Measurements from ENCODE around the gene PSMB7.

The PSMB7 gene

DNA sequence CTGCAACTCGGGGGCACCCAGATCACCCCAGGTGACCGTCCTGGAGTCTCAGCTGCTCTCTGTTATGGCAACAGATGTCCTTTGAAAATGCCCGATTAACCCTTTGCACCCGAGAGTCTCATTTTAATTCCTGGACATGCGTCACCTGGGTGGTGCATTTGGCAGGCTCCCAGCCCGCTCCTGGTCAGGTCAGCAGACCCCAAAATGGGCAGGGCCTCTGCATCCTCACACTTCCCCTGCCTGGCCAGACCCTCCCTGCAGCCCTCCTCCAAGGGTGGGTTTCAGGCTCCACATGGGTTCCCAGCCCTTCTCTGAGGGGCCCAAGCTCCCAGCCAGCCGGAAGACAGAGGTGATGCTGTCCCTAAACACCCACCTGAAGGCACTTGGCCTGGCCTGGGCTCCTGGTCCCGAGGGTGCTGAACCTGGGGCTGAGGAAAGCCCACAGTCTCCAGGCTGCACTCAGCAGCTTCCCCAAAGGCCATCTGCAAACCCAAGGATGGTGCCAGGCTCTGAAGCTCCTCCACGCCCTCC, 69.4 kb downstream of the PSMB7 start:
- CTCF ChIA-PET: no interaction called here
- Histone ChIP-seq H3K27ac (ENCODE audit: extremely low read depth, low read depth, low read length) (no peak overlapping the region), H3K4me1 (ENCODE audit: control insufficient read depth, insufficient read depth, low read length) (no peaks in the 10 kb centered on the region; the same call in 1 of the 2 replicates), H3K36me3 (ENCODE audit: control insufficient read depth in 2 of 2, insufficient read depth in 1 of 2, low read length in 2 of 2) (peaks cover 0 to 42% of the 10 kb centered on the region in 2 experiments; a peak in 1 of 3 replicates), H3K4me3 (ENCODE audit: low read depth, low read length) (no peak overlapping the region), H3K9me3 (ENCODE audit: control insufficient read depth, insufficient read depth, low read depth, low read length) (no peaks in the 10 kb centered on the region)
- TF ChIP-seq ZFP3 (tag by site-specific recombination; IDR thresholded peaks at IDR 0.05; ENCODE audit: low read depth) (no peak), EGR2 (tag by site-specific recombination; IDR thresholded peaks at IDR 0.05; ENCODE audit: low read depth) (no peak), ZNF391 (tag by site-specific recombination; IDR thresholded peaks at IDR 0.05; ENCODE audit: borderline replicate concordance, low read depth) (no peak), WT1 (tag by site-specific recombination; IDR thresholded peaks at IDR 0.05) (no peak), ZNF837 (tag by site-specific recombination; IDR thresholded peaks at IDR 0.05) (no peak), ZBTB7A (tag by site-specific recombination; IDR thresholded peaks at IDR 0.05; ENCODE audit: low read depth) (no peak)
- POLR2A ChIA-PET: no interaction called here

DNA sequence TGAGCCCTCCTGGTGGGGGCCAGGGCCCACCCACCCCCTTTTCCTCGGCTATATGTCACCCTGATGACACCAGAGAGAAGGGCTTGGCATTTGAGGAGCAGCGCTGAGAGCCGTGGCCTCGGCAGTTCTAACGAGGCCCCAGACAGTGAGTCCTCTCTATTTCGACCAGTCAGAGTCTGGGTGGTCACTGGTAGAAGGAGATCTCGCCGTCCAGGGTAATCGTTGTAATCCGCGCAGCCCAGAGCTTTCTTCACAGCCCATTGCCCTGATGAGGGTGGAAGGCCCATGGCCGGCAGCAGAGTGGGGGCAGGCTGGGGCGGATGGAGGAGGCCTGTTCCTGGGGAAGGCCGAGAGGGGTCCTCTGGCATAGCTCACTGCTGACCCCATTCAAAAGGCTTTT, 70.2 kb downstream of the PSMB7 start:
- POLR2A ChIA-PET: interaction anchor here (0.6 kb wide), 1 partner anchor 224 kb away, joined by 3 read pairs; no protein-coding TSS in a partner anchor
- Histone ChIP-seq H3K27ac (ENCODE audit: extremely low read depth, low read depth, low read length) (no peak overlapping the region), H3K36me3 (ENCODE audit: control insufficient read depth in 2 of 2, insufficient read depth in 1 of 2, low read length in 2 of 2) (peaks cover 0 to 34% of the 10 kb centered on the region in 2 experiments; a peak in 1 of 3 replicates), H3K4me1 (ENCODE audit: control insufficient read depth, insufficient read depth, low read length) (no peaks in the 10 kb centered on the region; the same call in 1 of the 2 replicates), H3K9me3 (ENCODE audit: control insufficient read depth, insufficient read depth, low read depth, low read length) (no peaks in the 10 kb centered on the region), H3K4me3 (ENCODE audit: low read depth, low read length) (no peak overlapping the region)
- CTCF ChIA-PET: interaction anchor here (0.6 to 1.2 kb wide), 2 partner anchors 24 to 218 kb away, joined by 3 to 4 read pairs; no protein-coding TSS in a partner anchor
- TF ChIP-seq ZNF785 (tag by site-specific recombination; IDR thresholded peaks at IDR 0.05) (no peak), ZNF670 (tag by site-specific recombination; IDR thresholded peaks at IDR 0.05; ENCODE audit: low read depth) (no peak), ZNF530 (tag by site-specific recombination; IDR thresholded peaks at IDR 0.05; ENCODE audit: low read depth) (no peak), KLF9 (tag by site-specific recombination; IDR thresholded peaks at IDR 0.05; ENCODE audit: low read depth) (no peak), HOXC10 (CRISPR knock-in tag; IDR thresholded peaks at IDR 0.05) (no peak), ZSCAN30 (tag by site-specific recombination; IDR thresholded peaks at IDR 0.05) (no peak), ZNF792 (tag by site-specific recombination; IDR thresholded peaks at IDR 0.05) (no peak)
- TF ChIP-seq, protein P1, sequence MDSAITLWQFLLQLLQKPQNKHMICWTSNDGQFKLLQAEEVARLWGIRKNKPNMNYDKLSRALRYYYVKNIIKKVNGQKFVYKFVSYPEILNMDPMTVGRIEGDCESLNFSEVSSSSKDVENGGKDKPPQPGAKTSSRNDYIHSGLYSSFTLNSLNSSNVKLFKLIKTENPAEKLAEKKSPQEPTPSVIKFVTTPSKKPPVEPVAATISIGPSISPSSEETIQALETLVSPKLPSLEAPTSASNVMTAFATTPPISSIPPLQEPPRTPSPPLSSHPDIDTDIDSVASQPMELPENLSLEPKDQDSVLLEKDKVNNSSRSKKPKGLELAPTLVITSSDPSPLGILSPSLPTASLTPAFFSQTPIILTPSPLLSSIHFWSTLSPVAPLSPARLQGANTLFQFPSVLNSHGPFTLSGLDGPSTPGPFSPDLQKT (IDR thresholded peaks at IDR 0.05; ENCODE audit: borderline replicate concordance, low read depth, low read length): no peak
- TF ChIP-seq, protein P2, sequence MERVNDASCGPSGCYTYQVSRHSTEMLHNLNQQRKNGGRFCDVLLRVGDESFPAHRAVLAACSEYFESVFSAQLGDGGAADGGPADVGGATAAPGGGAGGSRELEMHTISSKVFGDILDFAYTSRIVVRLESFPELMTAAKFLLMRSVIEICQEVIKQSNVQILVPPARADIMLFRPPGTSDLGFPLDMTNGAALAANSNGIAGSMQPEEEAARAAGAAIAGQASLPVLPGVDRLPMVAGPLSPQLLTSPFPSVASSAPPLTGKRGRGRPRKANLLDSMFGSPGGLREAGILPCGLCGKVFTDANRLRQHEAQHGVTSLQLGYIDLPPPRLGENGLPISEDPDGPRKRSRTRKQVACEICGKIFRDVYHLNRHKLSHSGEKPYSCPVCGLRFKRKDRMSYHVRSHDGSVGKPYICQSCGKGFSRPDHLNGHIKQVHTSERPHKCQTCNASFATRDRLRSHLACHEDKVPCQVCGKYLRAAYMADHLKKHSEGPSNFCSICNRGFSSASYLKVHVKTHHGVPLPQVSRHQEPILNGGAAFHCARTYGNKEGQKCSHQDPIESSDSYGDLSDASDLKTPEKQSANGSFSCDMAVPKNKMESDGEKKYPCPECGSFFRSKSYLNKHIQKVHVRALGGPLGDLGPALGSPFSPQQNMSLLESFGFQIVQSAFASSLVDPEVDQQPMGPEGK (tag by site-specific recombination; IDR thresholded peaks at IDR 0.05): no peak

DNA sequence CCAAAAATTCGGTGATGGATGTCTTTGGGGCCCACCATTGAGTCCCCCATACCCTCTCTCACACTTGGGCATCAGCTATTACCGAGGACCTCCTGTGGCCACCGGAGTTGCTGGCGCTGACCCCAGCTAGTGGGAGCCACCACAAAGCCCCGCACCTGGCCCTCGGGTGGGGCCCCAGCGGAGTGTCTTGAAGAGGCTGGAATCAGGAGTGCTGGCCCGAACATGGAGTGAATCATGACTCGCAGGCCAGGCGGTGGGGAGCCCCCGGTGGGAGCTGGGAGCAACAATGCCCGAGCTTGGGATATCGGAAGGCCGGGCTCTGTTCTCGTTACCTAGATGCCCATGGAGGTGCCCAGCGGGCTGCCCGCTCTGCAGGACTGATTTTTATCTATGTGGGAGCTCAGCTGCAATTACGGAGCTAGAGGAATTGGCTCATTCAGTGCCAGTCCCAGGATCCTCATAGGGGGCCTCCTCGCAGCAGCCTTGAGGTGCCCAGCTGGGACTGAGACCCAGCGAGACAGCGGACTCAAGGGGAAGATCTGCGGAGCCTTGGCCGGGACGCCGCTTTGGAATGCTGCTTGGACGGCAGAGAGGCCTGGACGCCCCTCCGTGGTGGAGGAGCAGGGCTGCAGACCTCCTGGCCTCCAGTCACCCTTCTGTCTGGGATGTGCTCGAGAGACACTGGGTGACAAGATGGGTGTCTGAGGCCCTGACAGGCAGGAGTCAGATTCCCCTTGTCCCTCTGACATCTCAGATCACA, 70.8 kb downstream of the PSMB7 start:
- ChIA-PET CTCF (interaction anchor here (0.6 to 1.2 kb wide), 2 partner anchors 23 to 217 kb away, joined by 3 to 4 read pairs; no protein-coding TSS in a partner anchor), POLR2A (interaction anchor here (0.6 kb wide), 1 partner anchor 223 kb away, joined by 3 read pairs; no protein-coding TSS in a partner anchor)
- Histone ChIP-seq H3K36me3 (ENCODE audit: control insufficient read depth in 2 of 2, insufficient read depth in 1 of 2, low read length in 2 of 2) (peaks cover 0 to 30% of the 10 kb centered on the region in 2 experiments; a peak in 1 of 3 replicates), H3K9me3 (ENCODE audit: control insufficient read depth, insufficient read depth, low read depth, low read length) (no peaks in the 10 kb centered on the region), H3K27ac (ENCODE audit: extremely low read depth, low read depth, low read length) (no peak overlapping the region), H3K4me1 (ENCODE audit: control insufficient read depth, insufficient read depth, low read length) (no peaks in the 10 kb centered on the region; the same call in 1 of the 2 replicates), H3K4me3 (ENCODE audit: low read depth, low read length) (no peak overlapping the region)
- TF ChIP-seq ZFP3 (tag by site-specific recombination; IDR thresholded peaks at IDR 0.05; ENCODE audit: low read depth) (no peak), ZIC2 (tag by site-specific recombination; IDR thresholded peaks at IDR 0.05) (peak; percentile 58)
- TF ChIP-seq, protein P3, sequence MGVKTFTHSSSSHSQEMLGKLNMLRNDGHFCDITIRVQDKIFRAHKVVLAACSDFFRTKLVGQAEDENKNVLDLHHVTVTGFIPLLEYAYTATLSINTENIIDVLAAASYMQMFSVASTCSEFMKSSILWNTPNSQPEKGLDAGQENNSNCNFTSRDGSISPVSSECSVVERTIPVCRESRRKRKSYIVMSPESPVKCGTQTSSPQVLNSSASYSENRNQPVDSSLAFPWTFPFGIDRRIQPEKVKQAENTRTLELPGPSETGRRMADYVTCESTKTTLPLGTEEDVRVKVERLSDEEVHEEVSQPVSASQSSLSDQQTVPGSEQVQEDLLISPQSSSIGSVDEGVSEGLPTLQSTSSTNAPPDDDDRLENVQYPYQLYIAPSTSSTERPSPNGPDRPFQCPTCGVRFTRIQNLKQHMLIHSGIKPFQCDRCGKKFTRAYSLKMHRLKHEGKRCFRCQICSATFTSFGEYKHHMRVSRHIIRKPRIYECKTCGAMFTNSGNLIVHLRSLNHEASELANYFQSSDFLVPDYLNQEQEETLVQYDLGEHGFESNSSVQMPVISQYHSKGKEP (tag by site-specific recombination; IDR thresholded peaks at IDR 0.05): no peak
- TF ChIP-seq, protein P4, sequence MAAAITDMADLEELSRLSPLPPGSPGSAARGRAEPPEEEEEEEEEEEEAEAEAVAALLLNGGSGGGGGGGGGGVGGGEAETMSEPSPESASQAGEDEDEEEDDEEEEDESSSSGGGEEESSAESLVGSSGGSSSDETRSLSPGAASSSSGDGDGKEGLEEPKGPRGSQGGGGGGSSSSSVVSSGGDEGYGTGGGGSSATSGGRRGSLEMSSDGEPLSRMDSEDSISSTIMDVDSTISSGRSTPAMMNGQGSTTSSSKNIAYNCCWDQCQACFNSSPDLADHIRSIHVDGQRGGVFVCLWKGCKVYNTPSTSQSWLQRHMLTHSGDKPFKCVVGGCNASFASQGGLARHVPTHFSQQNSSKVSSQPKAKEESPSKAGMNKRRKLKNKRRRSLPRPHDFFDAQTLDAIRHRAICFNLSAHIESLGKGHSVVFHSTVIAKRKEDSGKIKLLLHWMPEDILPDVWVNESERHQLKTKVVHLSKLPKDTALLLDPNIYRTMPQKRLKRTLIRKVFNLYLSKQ (tag by site-specific recombination; IDR thresholded peaks at IDR 0.05; ENCODE audit: borderline replicate concordance): no peak

Measured in HEK293 (cell line).